ENCODE data around the gene SMIM44.

DNA sequence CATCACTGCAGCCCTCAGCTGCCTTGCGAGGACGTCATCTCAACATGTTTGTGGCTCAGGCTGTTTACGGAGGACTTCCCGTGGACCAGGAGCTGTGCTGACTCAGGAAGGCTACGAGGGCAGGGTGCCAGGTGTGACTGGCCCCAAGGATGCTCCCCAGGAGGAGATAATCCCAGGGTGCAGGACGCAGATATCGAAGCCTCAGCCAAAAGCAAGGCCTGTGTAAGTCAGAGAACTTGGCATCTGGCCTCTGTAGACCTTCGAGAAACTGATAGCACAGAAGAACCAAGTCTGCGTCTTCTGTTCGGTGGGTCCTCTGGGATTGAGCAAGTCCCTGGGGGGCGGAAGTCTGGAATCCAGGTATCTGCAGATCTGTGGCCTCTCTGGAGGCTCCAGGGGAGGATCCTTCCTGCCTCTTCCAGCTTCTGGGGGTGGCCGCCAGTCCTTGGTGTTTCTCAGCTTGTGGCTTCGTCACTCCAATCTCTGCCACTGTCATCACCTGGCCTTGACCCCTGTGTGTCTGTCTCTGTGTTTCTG, 19.9 kb upstream of the SMIM44 start:
- TF ChIP-seq, protein P1, sequence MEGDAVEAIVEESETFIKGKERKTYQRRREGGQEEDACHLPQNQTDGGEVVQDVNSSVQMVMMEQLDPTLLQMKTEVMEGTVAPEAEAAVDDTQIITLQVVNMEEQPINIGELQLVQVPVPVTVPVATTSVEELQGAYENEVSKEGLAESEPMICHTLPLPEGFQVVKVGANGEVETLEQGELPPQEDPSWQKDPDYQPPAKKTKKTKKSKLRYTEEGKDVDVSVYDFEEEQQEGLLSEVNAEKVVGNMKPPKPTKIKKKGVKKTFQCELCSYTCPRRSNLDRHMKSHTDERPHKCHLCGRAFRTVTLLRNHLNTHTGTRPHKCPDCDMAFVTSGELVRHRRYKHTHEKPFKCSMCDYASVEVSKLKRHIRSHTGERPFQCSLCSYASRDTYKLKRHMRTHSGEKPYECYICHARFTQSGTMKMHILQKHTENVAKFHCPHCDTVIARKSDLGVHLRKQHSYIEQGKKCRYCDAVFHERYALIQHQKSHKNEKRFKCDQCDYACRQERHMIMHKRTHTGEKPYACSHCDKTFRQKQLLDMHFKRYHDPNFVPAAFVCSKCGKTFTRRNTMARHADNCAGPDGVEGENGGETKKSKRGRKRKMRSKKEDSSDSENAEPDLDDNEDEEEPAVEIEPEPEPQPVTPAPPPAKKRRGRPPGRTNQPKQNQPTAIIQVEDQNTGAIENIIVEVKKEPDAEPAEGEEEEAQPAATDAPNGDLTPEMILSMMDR (IDR thresholded peaks at IDR 0.05; ENCODE audit: low read length), result no peak
- TF ChIP-seq EZH2 (IDR thresholded peaks at IDR 0.05; ENCODE audit: borderline replicate concordance, low read length), result no peak

Measured in OCI-LY1 (cell line).